Measurements from ENCODE around the gene TCF7L1. TPM values are rescaled to one million over a fixed set of nuclear protein-coding genes. Genes with fewer than 3 reads are reported as not detected.
"Not testable (repeated sequence)": the region's sequence is repeated elsewhere in the genome, so short reads cannot be mapped to it uniquely, and the experiment has no call there.

TCF7L1 gene
- total RNA-seq, 2 donors from 2014 or later: 3.1 to 4.0 TPM

GRCh38 chr2:85152895-85153294 is 19.7 kb downstream of the TCF7L1 start:
- no peak for TF ChIP-seq CTCF (IDR thresholded peaks at IDR 0.05)
- H3K4me1 ChIP-seq: peaks cover 0 to 47% of the 10 kb centered on the region in 2 donors
- DNase-seq (ENCODE audit: low spot score): no peak
- no peaks in the 10 kb centered on the region for H3K9me3 ChIP-seq
- no peak overlapping the region for H3K27ac ChIP-seq
- no peaks in the 10 kb centered on the region for H3K36me3 ChIP-seq
- H3K27me3 ChIP-seq: no peaks in the 10 kb centered on the region
- H3K4me3 ChIP-seq: no peak overlapping the region

- H3K9me3 ChIP-seq: no peaks in the 10 kb centered on the region
- no peak overlapping the region for H3K27ac ChIP-seq
- no peak for TF ChIP-seq CTCF (IDR thresholded peaks at IDR 0.05)
- no peaks in the 10 kb centered on the region for H3K27me3 ChIP-seq
- peaks cover 0 to 60% of the 10 kb centered on the region in 2 donors for H3K4me1 ChIP-seq
- no peaks in the 10 kb centered on the region for H3K36me3 ChIP-seq
- no peak for DNase-seq (ENCODE audit: low spot score)
- H3K4me3 ChIP-seq: no peak overlapping the region
Observed at GRCh38 chr2:85154048-85154753, 21.0 kb downstream of the TCF7L1 start.

GRCh38 chr2:85155082-85155481 is 21.9 kb downstream of the TCF7L1 start:
- not testable (repeated sequence) for H3K27me3 ChIP-seq; H3K36me3 ChIP-seq; H3K27ac ChIP-seq; H3K9me3 ChIP-seq; DNase-seq (ENCODE audit: low spot score); H3K4me3 ChIP-seq
- peaks cover 0 to 68% of the 10 kb centered on the region in 2 donors for H3K4me1 ChIP-seq

- H3K4me1 ChIP-seq: peaks cover 0 to 76% of the 10 kb centered on the region in 2 donors
- no peak overlapping the region for H3K4me3 ChIP-seq
- no peaks in the 10 kb centered on the region for H3K27me3 ChIP-seq
- DNase-seq (ENCODE audit: low spot score): no peak
- H3K36me3 ChIP-seq: no peaks in the 10 kb centered on the region
- H3K9me3 ChIP-seq: no peaks in the 10 kb centered on the region
- H3K27ac ChIP-seq: no peak overlapping the region
- no peak for TF ChIP-seq CTCF (IDR thresholded peaks at IDR 0.05)
Observed at GRCh38 chr2:85156153-85156552, 23.0 kb downstream of the TCF7L1 start.

GRCh38 chr2:85156619-85157018 is 23.4 kb downstream of the TCF7L1 start:
- no peak for TF ChIP-seq CTCF (IDR thresholded peaks at IDR 0.05)
- Histone ChIP-seq H3K27ac (no peak overlapping the region), H3K4me3 (no peak overlapping the region), H3K9me3 (no peaks in the 10 kb centered on the region), H3K4me1 (peaks cover 0 to 78% of the 10 kb centered on the region in 2 donors), H3K27me3 (no peaks in the 10 kb centered on the region), H3K36me3 (no peaks in the 10 kb centered on the region)
- DNase-seq (ENCODE audit: low spot score): no peak

- Histone ChIP-seq H3K36me3 (no peaks in the 10 kb centered on the region), H3K27me3 (no peaks in the 10 kb centered on the region), H3K4me3 (no peak overlapping the region), H3K9me3 (no peaks in the 10 kb centered on the region), H3K27ac (no peak overlapping the region), H3K4me1 (peaks cover 0 to 85% of the 10 kb centered on the region in 2 donors)
- DNase-seq (ENCODE audit: low spot score): no peak
- TF ChIP-seq CTCF (IDR thresholded peaks at IDR 0.05): no peak
Observed at GRCh38 chr2:85157345-85157744, 24.2 kb downstream of the TCF7L1 start.

All from right atrium auricular region (tissue), 2 donors.